Coronary artery (tissue), 2 donors: Measurements from ENCODE around the gene FIGLA.

Source experiments
- DNase-seq: peaks from one replicate; pipeline ENCODE4 v3.0.0-alpha.2; 2017; ENCODE audit warnings: low spot score
- H3K27ac ChIP-seq, 2 donors: fragments of 200-600 bp; sonication (generic); one replicate each; pipeline ENCODE4 v1.5.1; 2016 to 2019
- H3K4me3 ChIP-seq: fragments of 200-600 bp; sonication (generic); 2 replicates; pipeline ENCODE4 v1.5.1; 2016; ENCODE audit warnings: mild to moderate bottlenecking, moderate library complexity
- TF ChIP-seq, protein P1 (sequence below): fragments of 200-600 bp; sonication (generic); IDR thresholded peaks from one replicate; pipeline ENCODE4 v1.5.1; 2019; ENCODE audit warnings: antibody characterized with exemption

The FIGLA gene

DNA sequence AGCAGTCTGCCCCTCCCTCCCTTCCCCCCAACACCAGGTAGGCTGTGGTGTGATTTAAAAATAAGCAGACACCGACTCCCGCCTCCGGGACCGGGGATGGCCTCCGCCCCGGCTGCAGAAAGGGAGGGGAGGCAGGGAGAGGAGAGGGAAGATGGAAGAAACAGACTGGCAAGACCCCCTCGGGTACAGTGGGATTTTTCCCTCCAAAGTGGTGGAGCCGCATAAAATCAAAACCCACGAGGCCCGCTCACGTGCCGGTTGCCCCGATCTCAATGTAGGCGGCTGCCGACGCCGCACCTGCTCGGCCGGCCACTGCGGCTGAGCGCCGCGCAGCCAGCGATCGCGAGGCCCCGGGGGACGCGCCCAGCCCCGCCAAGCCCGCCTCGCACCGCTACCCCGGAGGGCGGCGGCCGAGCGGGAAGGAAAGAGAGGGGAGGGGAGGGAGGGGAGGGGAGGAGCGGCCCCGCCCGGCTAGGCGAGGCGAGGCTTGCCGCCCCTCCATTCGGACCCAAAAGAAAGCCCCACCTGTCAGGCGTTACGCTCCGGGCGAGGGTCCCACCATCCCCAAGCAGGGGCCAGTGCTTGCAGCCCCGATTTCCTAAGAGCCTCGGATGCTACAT is 23.3 kb downstream of the FIGLA start:
- H3K27ac ChIP-seq = no peak overlapping the region
- peak overlapping the region; percentile 65 for H3K4me3 ChIP-seq
- no peak for DNase-seq
- TF ChIP-seq, protein P1, sequence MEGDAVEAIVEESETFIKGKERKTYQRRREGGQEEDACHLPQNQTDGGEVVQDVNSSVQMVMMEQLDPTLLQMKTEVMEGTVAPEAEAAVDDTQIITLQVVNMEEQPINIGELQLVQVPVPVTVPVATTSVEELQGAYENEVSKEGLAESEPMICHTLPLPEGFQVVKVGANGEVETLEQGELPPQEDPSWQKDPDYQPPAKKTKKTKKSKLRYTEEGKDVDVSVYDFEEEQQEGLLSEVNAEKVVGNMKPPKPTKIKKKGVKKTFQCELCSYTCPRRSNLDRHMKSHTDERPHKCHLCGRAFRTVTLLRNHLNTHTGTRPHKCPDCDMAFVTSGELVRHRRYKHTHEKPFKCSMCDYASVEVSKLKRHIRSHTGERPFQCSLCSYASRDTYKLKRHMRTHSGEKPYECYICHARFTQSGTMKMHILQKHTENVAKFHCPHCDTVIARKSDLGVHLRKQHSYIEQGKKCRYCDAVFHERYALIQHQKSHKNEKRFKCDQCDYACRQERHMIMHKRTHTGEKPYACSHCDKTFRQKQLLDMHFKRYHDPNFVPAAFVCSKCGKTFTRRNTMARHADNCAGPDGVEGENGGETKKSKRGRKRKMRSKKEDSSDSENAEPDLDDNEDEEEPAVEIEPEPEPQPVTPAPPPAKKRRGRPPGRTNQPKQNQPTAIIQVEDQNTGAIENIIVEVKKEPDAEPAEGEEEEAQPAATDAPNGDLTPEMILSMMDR = no peak

DNA sequence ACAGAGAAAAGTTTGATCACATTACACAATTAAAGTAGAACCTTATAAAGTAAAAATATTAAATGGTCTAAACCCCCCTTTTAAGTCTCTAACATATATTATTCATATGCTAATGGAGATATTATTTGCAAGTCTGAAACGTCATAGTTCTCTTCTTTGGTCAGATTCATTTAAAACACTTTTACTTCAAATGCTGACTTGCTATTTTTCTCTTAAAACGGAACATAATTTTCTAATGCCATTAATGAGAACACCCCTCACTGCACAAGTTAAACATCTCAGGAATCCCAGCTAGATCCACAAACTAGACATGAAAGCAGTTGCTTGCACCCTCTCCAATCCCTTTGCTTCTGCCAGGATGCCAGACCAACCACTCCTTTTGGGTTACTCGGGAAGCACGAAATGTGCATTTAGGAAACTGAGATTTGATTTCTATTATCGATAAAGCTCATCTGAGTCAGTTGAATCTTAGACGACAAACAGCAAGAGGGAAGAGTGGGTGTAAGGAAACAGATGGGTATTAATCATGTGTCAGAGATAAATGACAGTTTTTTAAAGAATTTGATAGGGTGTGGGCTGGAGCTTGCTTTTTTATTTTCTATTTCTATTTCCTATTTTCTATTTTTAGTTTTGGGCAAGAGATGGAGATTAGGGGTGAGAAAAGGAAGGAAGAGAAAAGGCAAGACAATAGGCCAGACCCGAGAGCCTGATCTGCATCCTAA is 23.9 kb downstream of the FIGLA start:
- TF ChIP-seq, protein P1 = no peak
- H3K4me3 ChIP-seq = peak overlapping the region; percentile 65

DNA sequence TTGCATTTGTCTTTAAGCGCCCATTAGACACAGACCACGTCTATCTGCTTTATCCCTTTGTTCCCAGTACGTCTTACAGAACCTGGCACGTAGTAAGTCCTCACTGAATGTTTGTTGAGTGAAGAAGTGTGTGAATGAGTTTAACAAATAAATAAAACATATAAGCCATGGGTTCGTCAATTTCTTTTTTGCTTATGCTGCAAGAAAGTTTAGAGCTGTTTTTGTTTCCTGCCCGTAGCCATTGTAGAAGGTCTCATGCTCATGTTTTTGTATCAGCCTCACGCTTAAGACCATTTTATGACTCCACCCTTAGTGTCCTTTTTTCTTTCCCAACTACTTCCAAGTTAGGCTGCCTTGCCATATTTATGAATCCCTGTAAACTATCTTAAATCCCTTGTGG is 24.9 kb downstream of the FIGLA start:
- H3K4me3 ChIP-seq = no peak overlapping the region
- no peak overlapping the region for H3K27ac ChIP-seq
- no peak for DNase-seq
- TF ChIP-seq, protein P1 = no peak

More for the DNA sequence above, 23.9 kb downstream of the FIGLA start:
- H3K27ac ChIP-seq = no peak overlapping the region
- DNase-seq = no peak

DNA sequence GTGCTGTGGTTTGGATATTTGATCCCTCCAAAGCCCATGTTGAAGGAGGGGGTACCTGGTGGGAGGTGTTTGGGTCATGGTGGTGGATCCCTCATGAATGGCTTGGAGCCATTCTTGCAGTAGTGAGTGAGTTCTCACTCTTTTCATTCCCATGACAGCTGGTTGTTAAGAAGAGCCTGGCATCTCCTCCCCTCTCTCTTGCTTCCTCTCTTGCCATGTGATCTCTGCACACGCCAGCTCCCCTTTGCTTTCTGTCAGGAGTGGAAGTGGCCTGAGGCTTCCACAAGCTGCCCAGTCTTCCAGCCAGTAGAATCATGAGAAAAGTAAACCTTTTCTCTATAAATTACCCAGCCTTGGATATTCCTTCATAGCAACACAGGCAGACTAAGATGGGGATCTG is 31.0 kb downstream of the FIGLA start:
- DNase-seq = no peak
- TF ChIP-seq, protein P1 = no peak
- Histone ChIP-seq H3K27ac (no peak overlapping the region), H3K4me3 (no peak overlapping the region)

DNA sequence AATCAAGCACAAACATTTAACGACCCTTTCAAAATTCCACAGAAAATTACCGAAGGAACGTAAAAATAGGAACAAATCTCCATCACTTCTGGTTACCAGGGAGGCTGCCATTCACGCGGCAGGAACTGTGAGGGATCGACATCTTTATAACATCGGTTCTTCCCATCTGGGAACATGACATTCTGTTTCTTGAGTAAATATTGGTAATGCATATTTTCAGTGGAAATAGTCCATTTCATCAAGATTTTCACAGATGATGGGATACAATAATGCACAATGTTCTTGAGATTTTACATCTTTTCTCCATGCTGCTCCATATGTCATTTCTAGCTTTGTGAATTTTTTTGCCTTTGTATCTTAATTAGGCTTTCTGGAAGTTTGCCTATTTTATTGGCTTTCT is 32.5 kb downstream of the FIGLA start:
- Histone ChIP-seq H3K4me3 (no peak overlapping the region), H3K27ac (no peak overlapping the region)
- no peak for DNase-seq
- TF ChIP-seq, protein P1 = no peak

DNA sequence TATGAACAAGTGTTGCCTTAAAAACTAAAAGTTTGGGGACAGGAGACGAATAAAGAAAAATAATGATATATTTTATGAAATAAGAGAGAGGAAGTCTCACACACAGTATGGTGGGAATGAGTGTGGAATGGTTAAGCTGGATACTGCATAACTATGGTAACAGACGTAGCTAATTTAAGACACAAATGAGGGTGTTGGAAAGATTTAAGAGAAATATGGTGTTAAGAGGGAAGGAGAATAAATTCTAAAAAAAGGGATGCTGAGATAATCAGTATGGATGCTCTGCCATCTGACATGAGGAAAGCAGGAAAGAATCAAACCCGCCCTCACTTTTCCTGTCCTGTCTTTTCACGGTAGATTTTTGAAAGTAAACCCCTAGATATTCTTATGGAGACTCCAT is 33.1 kb downstream of the FIGLA start:
- no peak for DNase-seq
- H3K27ac ChIP-seq = no peak overlapping the region
- H3K4me3 ChIP-seq = no peak overlapping the region
- TF ChIP-seq, protein P1 = no peak

DNA sequence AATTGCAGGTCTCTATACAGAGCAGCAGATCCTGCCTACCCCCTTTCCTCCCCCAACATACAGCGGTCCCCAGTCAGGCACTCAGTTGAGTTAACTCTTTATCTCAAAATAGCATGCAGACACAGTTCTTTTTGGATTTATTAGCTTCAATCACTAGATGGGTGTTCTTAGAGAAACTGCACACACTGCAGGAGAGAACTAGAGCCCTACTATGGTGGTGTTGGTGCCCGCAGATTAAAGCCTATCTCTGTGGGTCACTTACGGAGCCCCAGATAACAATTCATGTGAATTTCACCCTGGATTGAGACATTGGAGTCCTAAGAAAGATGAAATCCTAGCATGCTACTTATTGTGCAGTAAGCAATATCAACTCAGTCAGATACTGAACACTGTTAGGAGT is 34.3 kb downstream of the FIGLA start:
- no peak overlapping the region for H3K4me3 ChIP-seq
- DNase-seq = no peak
- H3K27ac ChIP-seq = no peak overlapping the region
- TF ChIP-seq, protein P1 = no peak
